HFF-Myc (cell line): Measurements from ENCODE around the gene PNPT1.
A peak's percentile ranks its signal among the peaks of the same experiment; 100 is the strongest.
"Not testable (repeated sequence)": the region's sequence is repeated elsewhere in the genome, so short reads cannot be mapped to it uniquely, and the experiment has no call there.

Experiments used
- DNase-seq: peaks from one replicate; pipeline ENCODE4 v3.0.0-alpha.2; 2011; ENCODE audit warnings: low read depth; ENCODE audit errors: extremely low read depth
- H3K4me3 ChIP-seq: replicated peaks from 2 replicates; pipeline ENCODE4 v1.5.1; 2011; ENCODE audit warnings: low read depth, mild to moderate bottlenecking, control low read depth, low read length
- TF ChIP-seq, protein P1 (sequence below): IDR thresholded peaks from 2 replicates; pipeline ENCODE4 v1.5.1; 2012; ENCODE audit warnings: mild to moderate bottlenecking, low read depth, low read length, control low read depth; ENCODE audit errors: missing control alignments

PNPT1 gene

GRCh38 chr2:55693181-55694125, at the start of gene PNPT1:
TSS of gene PNPT1 (minus strand) at chr2:55693844. CDS start at chr2:55693823, 21 bp downstream.
- H3K4me3 ChIP-seq = peak within 1 kb of the TSS; percentile 99
- TF ChIP-seq, protein P1, sequence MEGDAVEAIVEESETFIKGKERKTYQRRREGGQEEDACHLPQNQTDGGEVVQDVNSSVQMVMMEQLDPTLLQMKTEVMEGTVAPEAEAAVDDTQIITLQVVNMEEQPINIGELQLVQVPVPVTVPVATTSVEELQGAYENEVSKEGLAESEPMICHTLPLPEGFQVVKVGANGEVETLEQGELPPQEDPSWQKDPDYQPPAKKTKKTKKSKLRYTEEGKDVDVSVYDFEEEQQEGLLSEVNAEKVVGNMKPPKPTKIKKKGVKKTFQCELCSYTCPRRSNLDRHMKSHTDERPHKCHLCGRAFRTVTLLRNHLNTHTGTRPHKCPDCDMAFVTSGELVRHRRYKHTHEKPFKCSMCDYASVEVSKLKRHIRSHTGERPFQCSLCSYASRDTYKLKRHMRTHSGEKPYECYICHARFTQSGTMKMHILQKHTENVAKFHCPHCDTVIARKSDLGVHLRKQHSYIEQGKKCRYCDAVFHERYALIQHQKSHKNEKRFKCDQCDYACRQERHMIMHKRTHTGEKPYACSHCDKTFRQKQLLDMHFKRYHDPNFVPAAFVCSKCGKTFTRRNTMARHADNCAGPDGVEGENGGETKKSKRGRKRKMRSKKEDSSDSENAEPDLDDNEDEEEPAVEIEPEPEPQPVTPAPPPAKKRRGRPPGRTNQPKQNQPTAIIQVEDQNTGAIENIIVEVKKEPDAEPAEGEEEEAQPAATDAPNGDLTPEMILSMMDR = no peak
- DNase-seq = peak; percentile 90

DNA sequence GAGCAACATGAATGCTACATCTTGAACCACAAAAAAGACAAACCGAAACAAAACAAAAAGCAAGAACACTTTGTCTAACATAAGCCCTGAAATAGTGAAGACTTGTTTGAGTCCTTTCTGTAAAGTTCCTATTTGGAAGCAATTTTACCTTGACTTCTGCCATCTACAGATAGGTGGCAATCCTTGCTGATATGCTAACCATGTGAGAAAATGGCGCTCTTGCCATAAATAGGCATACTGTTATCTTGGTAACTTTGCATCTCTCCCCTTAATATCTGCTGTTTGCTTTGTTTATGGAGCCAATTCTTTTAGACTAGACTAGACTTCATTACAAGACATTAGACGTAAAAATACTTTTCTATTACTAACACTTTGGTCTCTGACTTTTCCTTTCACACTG, 49.4 kb upstream of the PNPT1 start:
- TF ChIP-seq, protein P1 = no peak
- no peak overlapping the region for H3K4me3 ChIP-seq
- DNase-seq = no peak

- H3K4me3 ChIP-seq, DNase-seq: not testable (repeated sequence)
Measured at GRCh38 chr2:55736019-55736536, 42.4 kb upstream of the PNPT1 start.

- DNase-seq = no peak
- TF ChIP-seq, protein P1 = no peak
- no peak overlapping the region for H3K4me3 ChIP-seq
Measured at GRCh38 chr2:55734726-55735125, 41.1 kb upstream of the PNPT1 start.

DNA sequence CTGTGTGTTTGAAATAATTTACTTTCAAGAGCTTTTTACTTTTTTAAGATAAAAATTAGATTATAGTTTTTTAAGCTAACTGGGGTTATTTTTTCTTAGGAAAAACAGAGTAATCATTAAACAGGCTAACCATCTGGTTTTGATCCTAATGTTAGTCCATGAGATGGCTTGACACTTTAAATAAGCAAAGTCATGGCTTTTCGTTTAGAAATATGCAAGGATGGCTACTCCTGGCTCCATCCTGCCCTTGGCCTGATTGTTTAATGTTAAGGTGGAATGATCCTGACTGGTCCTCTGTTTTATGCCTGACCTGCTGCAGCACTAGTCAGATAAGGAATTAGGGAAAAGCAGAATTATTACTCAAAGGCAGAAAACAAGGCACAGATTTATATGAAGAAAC, 39.7 kb upstream of the PNPT1 start:
- no peak overlapping the region for H3K4me3 ChIP-seq
- no peak for DNase-seq
- TF ChIP-seq, protein P1 = no peak

DNA sequence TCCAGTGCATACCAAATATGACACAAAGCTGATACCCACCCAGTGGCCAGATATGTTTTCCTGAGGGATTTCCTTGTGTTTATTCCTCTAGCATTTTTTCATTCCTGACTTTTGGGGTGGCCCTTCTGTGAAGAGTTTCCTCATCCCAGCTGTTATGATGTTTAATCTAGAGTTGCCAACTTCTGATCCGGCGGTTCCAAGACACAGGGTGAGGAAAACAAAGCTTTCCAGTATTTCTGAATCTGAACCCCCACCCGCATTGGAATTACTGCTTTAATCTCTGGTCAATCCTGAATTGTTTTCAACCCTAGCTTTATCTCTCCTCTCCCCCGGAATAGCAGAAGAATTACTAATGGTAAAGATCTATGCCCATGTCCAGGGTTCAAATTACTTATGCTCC, 39.2 kb upstream of the PNPT1 start:
- no peak for DNase-seq
- H3K4me3 ChIP-seq = no peak overlapping the region
- TF ChIP-seq, protein P1 = no peak

DNA sequence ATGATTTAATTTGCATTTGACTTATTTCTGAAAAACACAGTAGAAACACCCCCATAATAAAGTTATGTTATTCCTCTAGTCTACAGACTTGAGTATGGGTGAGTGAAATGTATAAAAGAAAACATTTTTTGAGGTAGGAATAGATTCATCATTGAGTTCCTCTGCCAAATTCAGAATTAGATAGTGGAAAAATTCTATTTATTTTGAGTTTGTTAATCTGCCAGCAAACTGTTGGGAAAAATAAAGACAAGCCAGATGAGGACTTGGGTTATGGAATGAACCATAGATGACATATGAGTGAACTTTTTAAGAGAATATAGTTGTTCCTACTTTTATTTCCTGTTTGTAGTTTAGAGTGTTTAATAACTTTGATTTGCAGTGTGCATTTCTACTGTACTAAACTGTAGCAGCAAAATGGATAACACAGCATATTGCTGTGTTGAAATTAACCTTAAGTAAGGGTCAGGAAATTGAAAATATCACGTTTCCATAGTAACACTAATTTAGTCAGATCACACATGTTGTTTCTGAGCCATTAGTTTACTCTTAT, 35.6 kb upstream of the PNPT1 start:
- TF ChIP-seq, protein P1 = no peak
- DNase-seq = no peak
- H3K4me3 ChIP-seq = no peak overlapping the region
